GM13977 (cell line): ENCODE results near the gene ADGRL1.

Source experiments
- DNase-seq: peaks from one replicate; pipeline ENCODE4 v3.0.0; 2012; ENCODE audit warnings: low spot score
- in situ Hi-C: fragments of 300-500 bp; cut with MboI; formaldehyde crosslinking; loops from one replicate; pipeline ENCODE4 v1.12.0; 2022; ENCODE audit warnings: low sequenced_read_pairs, low pct_unique_long_range_greater_than_20kb, mixed read lengths, inconsistent platforms; ENCODE audit not compliant: unreplicated experiment
- TF ChIP-seq, protein P1 (sequence below): IDR thresholded peaks from 2 replicates; pipeline ENCODE4 v1.5.1; 2012; ENCODE audit warnings: mild to moderate bottlenecking, control low read depth; ENCODE audit not compliant: insufficient read depth; ENCODE audit errors: extremely low read depth, missing control alignments

Gene ADGRL1

DNA sequence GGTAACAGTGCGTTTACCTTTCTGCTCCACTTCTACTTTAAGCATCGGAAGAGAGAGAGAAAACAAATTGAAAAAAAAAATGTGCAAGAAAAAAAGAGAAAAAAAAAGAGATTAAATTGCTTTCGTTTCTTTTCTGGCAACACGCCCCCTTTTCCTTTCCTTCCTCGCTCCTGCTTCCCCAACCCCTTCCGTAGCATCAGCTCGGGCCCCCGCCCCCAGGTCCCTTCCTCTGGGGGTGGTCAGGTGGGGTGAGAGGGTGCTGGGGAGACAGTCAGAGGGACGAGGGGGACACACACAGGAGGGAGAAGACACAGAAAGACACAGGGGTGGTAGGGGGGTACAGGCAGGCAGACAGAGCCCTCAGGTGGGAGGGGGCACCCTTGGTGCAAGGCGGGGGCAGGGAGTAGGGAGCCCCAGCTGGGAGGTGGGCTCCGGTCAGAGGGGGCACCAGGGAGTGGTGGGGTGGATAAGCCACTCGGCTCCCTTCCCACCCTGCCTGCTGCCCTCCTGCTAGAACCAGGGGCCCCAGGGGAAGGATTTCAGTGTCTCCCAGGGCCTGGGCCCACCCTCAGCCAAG, 38.9 kb downstream of the ADGRL1 start:
- in situ Hi-C loops: no loop called here
- DNase-seq: no peak
- TF ChIP-seq, protein P1, sequence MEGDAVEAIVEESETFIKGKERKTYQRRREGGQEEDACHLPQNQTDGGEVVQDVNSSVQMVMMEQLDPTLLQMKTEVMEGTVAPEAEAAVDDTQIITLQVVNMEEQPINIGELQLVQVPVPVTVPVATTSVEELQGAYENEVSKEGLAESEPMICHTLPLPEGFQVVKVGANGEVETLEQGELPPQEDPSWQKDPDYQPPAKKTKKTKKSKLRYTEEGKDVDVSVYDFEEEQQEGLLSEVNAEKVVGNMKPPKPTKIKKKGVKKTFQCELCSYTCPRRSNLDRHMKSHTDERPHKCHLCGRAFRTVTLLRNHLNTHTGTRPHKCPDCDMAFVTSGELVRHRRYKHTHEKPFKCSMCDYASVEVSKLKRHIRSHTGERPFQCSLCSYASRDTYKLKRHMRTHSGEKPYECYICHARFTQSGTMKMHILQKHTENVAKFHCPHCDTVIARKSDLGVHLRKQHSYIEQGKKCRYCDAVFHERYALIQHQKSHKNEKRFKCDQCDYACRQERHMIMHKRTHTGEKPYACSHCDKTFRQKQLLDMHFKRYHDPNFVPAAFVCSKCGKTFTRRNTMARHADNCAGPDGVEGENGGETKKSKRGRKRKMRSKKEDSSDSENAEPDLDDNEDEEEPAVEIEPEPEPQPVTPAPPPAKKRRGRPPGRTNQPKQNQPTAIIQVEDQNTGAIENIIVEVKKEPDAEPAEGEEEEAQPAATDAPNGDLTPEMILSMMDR: no peak

DNA sequence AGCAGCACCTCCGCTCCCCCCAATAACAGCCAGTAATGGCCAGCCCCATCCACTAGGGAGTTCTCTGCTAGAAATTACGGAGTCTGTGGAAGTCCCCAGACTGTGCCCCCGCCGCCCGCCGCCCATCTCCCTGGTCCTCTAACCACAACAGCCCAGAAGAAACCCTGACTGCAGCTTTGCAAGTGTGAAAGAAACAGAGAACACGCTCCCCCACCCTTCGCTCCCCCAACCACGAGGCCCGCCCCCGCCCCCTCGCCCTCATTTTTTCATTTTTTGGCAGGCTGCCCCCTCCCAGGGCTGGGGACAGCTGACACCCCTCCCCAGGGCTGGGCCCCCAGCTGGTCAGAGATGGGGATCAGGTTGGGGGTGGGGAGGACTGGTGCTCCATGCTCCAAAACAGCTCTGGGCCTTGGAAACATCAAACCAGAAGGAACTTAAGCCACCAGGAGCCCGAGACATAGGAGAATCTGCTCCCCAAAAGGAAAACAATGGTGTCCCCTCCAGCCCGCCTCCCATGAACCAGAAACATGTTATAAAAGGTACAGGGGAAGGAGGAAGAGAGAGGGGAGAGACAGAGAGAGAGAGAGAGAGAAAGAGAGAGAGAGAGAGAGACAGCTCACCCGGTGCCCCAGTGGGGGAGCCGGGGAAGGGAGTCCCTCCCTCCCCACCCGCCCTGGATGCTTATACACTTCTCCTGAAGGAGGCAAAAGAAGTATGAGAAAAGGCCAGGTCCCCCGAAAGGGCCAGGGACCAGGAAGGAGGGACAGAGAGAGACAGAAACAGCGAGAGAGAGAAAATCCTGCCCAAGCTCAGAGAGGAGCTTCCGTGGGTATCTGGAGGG, 39.8 kb downstream of the ADGRL1 start:
- in situ Hi-C loops: no loop called here
- no peak for DNase-seq
- TF ChIP-seq, protein P1: no peak

DNA sequence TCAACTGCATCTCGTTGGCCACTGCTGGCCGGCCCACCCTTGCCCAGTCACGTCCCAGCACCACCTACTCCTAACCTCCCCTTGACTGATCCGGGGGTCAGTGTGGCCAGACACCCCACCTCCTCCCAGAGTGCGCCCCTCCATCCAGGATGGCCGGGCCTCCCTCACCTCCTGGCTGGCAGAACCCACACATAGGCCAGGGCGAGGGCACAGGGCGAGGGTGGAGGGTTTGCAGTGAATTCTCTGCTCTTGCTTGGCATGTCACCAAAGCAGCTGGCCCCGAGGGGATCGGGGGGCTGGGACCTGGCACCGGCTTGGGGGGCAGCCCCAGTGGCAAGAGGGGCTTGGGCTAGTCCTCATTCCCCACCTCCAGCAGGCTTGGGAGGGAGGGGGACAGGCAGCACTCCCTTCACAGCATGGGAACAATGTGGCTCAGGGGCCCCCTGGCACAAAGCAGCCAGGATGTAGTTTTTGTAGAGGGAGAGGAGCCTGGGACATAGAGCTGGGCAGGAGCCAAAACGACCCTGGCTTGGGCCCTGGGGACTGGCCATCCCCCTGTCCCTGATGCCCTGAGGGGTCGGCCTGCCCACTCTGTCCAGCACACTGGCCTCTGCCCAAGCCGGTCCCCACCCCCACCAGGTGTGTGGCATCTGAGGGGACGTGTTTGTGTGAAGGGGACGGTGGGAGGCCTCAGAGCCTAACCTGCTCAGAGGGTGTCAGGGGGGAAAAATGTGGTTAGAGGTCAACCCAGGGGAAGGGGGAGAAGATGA, 41.1 kb downstream of the ADGRL1 start:
- TF ChIP-seq, protein P1: no peak
- no peak for DNase-seq
- in situ Hi-C loops: no loop called here

DNA sequence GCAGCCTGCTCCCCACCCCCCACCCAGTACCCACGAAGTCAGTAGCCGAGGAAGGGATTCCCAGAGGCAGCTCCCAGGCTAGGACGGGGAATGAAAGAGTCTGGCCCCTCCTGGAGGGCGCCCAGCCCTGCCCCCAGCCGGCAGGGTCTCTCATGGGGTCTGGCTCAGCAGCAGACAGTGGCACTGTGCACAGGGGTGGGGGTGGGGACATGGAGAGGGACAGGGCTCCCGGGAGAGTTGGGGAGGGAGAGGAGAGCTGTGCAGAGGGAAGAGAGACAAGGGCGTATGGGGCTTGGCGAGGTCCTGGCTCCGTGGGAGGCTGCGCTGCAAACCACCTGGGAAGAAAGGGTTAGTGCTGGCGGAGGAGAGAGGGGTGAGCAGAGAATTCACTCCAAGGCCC, 41.9 kb downstream of the ADGRL1 start:
- TF ChIP-seq, protein P1: no peak
- in situ Hi-C loops: no loop called here
- DNase-seq: no peak

DNA sequence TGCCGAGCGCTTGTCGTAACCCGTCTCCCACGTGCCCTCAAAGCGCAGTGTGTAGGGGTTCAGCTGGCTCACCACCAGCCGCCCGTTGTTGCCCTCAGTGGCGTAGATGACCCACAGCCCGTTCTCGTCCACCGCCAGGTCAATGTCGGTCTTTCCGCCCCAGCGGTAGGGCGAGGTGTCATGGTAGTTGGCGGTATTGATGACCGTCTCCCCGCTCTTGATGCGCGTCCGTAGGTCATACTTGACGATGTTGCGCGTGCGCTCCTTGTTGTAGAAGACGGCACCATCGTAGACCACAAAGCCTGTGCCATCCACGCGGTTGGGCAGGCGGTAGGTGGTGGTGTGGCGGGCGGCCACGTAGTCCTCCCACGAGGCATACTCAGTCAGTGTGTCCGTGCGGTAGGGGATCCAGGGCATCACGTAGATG, 43.1 kb downstream of the ADGRL1 start:
- in situ Hi-C loops: no loop called here
- TF ChIP-seq, protein P1: no peak
- DNase-seq: no peak

DNA sequence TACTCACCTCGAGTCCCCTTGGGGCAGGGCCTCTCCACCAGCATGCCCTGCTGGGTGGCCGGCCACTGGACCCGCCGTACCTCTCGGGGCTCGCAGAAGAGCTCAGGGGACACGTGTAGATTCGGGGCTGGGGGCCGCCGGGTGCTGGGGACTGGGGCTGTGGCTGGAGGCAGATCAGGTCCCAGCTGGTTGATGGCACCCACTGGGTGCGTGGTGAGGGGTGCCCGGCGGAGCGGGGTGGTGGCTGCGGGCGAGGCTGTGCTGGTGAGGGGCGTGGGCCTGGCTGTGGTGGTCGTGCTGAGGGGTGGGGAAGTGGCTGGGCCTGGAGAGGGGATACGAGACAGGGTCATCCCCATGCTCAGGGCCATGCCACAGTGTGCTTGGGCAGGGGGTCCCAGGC, 44.7 kb downstream of the ADGRL1 start:
- DNase-seq: no peak
- TF ChIP-seq, protein P1: no peak
- in situ Hi-C loops: no loop called here
